Epithelial cell of prostate (primary cell): ENCODE measurements around the gene PCDH17.

ENCODE experiments used
- DNase-seq: peaks from one replicate; pipeline ENCODE4 v3.0.0-alpha.2; 2011; ENCODE audit warnings: low read depth, low spot score
- H3K27ac ChIP-seq: fragments of 450-650 bp; 2 replicates; pipeline ENCODE4 v1.5.1; 2017; ENCODE audit warnings: mild to moderate bottlenecking

The PCDH17 gene

DNA sequence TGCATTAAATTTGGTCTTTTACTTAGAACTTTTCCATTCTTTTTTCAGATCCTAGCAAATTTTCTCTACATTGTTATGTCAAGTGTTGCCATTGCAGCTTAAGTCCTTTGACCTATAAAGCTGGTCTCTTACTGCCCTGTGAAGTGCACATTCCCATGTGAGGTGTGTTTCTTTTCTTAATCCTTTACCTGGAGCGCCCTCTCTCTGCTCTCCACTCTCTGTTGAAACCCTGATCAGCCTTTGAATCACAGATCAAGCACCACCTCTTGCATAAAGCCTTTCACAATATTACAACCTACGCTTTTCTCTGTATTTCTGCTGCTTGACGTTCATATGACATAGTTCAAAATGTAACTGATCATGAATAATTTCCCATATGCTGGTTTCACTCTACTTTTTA lies 84.8 kb downstream of the PCDH17 start:
- H3K27ac ChIP-seq, result no peak overlapping the region
- DNase-seq, result no peak

DNA sequence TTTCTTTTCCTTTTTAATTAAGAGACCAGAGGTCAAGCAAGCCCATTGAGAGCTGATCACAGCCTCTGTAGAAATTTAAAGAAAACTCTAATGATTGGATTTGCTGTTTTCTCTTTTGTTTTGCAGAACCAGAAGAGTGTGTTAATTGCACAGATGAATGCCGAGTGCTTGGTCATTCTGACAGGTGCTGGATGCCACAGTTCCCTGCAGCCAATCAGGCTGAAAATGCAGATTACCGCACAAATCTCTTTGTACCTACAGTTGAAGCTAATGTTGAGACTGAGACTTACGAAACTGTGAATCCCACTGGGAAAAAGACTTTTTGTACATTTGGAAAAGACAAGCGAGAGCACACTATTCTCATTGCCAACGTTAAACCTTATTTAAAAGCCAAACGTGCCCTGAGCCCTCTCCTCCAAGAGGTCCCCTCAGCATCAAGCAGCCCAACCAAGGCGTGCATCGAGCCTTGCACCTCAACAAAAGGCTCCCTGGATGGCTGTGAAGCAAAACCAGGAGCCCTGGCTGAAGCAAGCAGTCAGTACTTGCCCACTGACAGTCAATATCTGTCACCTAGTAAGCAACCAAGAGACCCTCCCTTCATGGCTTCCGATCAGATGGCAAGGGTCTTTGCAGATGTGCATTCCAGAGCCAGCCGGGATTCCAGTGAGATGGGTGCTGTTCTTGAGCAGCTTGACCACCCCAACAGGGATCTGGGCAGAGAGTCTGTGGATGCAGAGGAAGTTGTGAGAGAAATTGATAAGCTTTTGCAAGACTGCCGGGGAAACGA lies 93.1 kb downstream of the PCDH17 start:
- no peak overlapping the region for H3K27ac ChIP-seq
- no peak for DNase-seq

DNA sequence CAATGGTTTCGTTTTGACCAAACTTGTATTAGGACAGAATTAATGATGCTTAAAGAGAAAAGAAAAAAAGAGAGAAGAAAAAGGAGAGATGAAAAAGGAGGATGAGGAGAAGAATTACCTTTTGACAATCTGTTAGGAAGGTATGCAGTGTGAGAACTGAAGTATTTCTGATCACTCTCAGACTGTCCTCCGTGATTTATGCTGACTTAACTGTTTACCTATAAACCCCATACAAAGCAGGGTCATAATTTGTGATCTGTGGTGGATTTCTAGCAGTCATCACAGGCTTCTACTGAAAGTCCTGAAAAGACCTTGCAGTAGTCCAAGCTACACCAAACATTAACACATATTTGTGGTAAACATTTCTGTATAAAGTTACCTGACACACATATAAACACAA lies 93.9 kb downstream of the PCDH17 start:
- DNase-seq, result no peak
- H3K27ac ChIP-seq, result no peak overlapping the region

DNA sequence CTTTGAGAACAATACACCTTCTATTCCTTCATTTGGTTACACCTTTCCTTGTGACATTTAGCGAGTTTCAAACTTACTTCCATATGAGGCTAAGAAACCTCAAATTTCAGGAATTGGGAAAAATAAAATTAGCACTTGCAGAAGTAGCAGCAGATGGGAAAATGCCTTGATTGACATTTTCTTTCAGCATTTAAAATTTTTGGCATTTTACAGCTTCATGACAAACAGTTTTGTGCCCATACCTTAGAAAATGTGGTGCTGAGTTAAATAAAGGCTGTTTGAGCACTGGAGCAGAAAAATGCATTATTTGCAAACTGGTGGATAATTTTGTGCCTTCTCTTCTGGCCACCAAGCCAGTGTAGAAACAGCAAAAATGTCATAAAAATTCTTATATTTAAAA lies 95.4 kb downstream of the PCDH17 start:
- no peak for DNase-seq
- H3K27ac ChIP-seq, result no peak overlapping the region

DNA sequence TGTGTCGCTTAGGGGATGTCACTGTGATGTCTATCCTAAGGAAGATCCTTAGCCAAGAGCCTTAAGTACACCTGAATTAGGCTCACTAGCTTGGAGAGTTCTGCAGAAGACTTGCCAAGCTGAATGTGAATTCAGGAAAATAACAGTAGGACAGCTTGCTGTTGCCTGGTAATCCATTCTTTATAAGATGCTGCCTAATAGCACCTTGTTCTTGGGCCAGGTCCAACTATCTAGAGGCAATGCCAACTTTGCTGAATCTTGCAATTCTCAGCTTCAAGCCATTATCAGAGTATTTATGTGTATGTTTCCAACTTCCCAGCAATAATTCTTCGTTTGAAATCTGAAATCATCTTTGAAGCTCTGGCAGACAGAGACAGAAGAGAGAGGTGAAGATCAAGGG lies 102.8 kb downstream of the PCDH17 start:
- DNase-seq, result no peak
- no peak overlapping the region for H3K27ac ChIP-seq

DNA sequence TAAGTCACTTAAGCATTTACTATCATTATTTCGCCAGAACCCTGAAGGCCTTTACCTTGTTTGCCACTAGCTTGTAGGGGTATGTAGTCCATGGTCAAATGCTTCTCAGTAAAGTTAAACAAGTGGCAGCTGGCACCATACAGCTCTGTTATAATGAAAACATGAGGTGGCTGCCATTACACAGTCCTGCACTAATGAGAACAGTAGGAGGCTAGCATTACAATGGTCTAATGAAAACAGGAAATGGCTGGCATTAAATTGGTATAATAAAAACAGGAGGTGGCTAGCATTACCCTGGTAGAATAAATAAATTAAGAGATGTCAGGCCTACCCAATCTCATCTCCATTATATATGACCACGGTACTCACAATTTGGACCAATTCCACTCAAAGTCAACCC lies 107.5 kb downstream of the PCDH17 start:
- no peak for DNase-seq
- no peak overlapping the region for H3K27ac ChIP-seq

DNA sequence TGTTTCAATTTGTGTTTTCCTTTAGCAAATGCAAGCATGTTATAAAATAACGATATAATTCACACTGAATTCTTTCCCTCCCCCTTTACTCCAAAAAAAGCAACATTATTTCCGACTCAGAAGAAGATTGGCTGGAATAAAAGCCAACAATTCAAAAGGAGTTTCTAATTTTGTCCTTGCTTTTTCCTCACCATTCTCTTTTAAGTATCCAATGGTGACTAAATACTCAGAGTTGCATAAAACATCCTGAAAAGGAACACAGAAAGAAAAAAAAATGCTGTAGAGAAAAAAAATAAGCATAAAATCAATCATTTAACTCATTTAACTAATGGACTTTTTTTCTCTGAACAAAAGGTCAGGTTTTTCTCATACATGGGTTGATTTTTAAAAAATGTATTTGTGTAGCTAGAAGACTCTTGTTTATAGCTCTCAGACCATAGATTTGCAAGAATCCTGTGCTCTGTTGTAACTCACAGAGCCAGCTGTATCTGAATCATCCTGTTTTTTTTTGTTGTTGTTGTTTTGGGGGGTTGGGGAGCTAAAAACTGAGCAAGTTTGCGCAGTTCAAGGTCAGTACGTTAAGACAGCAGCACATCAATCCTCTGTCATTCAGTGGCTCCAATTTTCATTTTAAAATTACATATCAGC lies 108.1 kb downstream of the PCDH17 start:
- H3K27ac ChIP-seq, result no peak overlapping the region
- DNase-seq, result no peak

DNA sequence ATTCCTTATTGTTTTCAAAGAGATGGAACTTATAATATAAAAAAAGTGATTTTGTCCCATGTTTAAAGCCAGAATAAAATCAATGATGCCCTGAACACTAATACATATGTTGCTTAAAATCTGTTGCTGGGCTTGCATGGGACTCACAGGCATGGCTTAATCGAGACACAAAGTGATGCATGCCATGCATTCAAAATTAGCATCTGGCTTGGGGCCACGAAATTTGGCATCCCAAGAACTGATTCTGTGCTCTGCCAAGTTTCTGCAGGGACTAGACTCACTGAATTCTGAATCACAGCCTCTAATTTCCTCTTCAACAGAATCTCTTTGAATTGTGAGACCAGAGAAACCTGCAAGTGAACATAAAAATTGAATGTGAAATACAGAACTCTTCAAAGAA lies 109.2 kb downstream of the PCDH17 start:
- H3K27ac ChIP-seq, result no peak overlapping the region
- DNase-seq, result no peak

DNA sequence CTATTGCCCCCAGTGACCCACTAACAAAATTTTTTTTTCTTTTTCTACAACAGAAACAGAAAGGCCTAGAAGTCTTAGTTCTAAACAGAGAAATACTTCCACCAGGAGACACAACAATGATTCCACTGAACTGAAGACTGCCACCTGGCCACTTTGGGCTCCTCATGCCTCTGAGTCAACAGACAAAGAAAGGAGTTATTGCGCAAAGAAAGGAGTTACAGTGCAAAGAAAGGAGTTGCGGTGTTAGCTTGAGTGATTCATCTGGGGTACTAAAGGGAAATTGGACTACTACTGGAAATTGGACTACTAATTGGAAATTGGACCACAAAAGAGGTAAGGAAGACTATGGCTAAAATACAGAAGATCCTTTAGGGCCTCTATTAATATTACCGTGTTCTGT lies 116.6 kb downstream of the PCDH17 start:
- no peak for DNase-seq

DNA sequence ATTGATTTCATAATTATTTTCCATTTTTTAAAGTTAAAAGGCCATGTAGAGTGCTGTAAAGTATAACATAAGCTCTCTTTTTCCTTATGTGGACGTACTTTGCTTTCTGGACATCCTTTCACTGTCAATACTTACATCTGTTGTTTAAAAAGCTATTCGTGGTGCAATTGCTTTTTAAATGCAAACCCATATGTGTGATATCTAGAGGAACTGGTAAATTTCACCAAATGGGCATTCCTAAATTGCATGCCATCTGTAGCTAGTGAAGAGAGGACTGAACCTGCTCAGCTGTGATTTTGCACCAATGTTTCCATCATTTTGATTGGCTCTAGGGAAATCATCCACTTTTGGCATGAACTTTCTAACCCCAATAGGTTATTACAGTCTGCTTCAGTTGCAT lies 129.4 kb downstream of the PCDH17 start:
- no peak for DNase-seq
- H3K27ac ChIP-seq, result no peak overlapping the region

More for the DNA sequence above, 116.6 kb downstream of the PCDH17 start:
- no peak overlapping the region for H3K27ac ChIP-seq

DNA sequence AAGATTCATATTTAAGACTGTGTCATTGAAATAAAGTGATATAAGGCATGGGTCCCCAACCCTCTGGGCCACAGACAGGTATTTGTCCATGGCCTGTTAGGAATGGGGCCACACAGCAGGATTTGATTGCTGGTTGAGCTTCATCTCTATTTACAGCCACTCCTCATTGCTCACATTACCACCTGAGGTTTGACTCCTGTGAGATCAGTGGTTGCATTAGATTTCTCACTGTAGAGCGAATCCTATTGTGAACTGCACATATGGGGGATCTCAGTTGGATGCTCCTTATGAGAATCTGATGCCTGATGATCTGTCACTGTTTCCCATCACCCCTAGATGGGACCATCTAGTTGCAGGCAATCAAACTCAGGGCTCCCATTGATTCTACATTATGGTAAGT lies 132.1 kb downstream of the PCDH17 start:
- no peak overlapping the region for H3K27ac ChIP-seq
- no peak for DNase-seq
